Fibroblast of skin of scalp (primary cell): ENCODE data around the gene TMTC1.

Experiments used
- DNase-seq: peaks from one replicate; pipeline ENCODE4 v3.0.0-alpha.2; 2013

Gene TMTC1

GRCh38 chr12:29528161-29528560 lies 255.6 kb downstream of the TMTC1 start:
- no peak for DNase-seq

GRCh38 chr12:29521951-29522350 lies 261.8 kb downstream of the TMTC1 start:
- DNase-seq = no peak

- peak; percentile 47 for DNase-seq
Measured at GRCh38 chr12:29519585-29520182, 264.1 kb downstream of the TMTC1 start.

DNA sequence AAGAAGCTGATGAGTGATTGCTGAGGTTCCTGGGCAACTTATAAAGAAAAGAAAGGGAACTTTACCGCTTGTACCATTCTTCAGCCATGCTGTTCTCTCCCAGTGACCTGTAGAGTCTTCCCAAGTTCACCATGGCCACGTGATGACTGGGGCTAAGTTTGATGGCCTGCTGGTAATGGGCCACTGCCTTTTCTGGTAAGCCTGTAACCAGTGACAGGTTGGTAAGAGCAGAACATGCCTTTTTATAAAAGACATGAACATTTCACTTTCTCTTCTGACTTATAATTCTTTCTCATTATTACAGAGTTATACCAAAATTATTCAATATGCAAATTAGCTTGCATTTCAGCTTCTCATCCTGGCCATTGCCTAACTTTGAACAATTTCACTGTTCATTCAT lies 265.3 kb downstream of the TMTC1 start:
- no peak for DNase-seq

GRCh38 chr12:29517264-29517663 lies 266.5 kb downstream of the TMTC1 start:
- no peak for DNase-seq

DNA sequence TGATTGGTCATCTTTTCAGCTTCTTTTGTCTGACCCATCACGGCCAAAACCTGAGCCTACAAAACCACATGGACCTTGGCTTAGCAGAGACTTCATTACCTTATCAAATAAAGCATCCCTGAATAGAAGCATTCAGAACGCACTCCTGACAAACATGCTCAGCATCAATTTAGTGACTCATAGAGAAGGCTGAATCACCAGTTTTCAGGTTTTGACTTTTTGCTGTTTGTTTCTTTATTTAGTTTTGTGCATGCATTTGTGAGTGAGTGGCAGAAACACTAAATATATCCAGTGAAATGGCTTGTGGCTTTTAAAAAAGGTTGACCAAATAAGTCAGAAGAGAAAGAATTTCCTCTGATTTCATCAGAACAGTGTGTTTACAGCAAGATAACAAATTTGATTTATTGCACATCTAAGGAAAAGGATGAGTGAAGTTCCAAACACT lies 267.3 kb downstream of the TMTC1 start:
- DNase-seq = peak; percentile 22

- no peak for DNase-seq
Measured at GRCh38 chr12:29510591-29511185, 273.1 kb downstream of the TMTC1 start.

GRCh38 chr12:29509503-29509902 lies 274.2 kb downstream of the TMTC1 start:
- DNase-seq = no peak

GRCh38 chr12:29508949-29509348 lies 274.8 kb downstream of the TMTC1 start:
- no peak for DNase-seq

DNA sequence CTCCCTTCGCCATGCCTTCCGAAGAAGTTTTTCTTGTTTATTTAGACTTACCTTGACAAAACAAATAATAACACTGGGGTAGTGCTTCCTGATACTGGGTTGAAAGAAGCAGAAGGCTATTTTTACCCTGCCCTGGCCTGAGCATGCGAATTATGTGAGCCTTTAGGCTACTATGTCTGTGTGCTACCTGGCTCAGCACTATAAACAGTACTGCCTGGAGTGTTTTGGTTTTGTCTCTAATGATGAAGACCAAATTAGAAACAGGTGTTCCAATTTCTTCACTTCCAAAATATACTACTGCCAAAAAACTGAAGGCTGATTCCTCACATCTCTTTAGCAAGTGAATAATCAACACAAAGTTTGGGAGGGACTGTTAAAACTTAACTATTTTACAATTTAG lies 278.6 kb downstream of the TMTC1 start:
- DNase-seq = no peak

DNA sequence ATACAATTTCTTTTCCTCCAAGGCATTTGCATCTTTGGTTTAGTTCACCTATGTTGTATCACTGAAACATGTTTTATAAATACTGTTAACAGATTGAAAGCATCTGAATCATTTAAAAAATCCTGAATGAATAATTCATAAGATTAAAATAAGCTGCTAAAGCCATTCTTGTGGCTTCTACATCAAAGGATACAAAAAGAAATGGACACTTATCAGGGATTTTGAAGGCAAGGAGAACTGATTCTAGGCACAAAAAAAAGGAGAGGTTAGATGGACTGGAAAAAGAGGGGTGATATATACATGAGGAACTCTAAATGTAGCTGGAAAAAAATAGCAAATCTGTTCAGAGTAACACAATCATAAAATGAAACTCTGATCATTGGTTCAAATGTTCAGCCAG lies 280.5 kb downstream of the TMTC1 start:
- DNase-seq = no peak

- no peak for DNase-seq
Measured at GRCh38 chr12:29499235-29499634, 284.5 kb downstream of the TMTC1 start.

DNA sequence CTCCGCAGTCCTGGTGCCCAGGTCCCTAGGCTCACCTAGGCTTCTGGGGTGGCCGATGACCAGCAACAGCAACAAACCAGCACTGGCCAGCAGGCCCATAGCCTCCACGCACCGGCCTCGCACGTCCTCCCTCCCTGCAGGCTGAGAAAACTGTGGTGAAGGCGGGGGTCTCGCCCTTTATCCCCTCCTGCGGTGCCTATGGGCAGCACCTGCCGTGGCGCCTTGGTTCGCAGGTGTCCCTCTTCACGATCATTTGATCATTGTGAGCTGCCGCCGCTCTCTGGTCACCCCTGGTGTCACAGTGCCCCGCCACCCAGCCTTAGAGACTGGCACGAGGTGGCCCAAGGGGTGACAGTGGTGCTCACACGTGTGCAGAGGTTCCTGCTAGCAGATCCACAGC lies 286.2 kb downstream of the TMTC1 start, which contains the start of gene OVCH1:
Gene OVCH1, minus strand, starts transcription at position 99 of the 400 bp plus-strand sequence. Its CDS starts 0 bp downstream, at position 99.
- DNase-seq = no peak

- DNase-seq = no peak
Measured at GRCh38 chr12:29492891-29493290, 290.9 kb downstream of the TMTC1 start.

DNA sequence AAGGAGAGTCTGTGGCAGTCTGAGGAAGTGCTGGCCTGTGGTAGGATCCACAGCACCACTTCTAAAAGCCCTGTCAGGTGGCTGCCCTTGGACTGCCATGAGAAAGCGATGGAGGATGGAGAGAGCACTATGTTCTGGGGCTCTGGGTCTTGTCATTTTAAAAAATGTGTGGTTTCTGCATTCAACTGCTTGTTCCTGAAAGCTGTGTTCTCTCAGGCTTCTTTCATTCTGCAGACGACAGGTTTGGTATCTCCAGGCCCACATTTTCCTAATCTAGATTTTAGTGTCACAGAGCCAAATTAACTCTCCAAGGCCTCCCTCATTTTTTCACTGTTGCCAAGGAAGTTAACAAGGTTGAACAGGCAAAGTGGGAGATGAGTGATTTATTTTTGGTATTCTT lies 296.8 kb downstream of the TMTC1 start:
- DNase-seq = no peak

GRCh38 chr12:29463198-29463597 lies 320.5 kb downstream of the TMTC1 start:
- no peak for DNase-seq

DNA sequence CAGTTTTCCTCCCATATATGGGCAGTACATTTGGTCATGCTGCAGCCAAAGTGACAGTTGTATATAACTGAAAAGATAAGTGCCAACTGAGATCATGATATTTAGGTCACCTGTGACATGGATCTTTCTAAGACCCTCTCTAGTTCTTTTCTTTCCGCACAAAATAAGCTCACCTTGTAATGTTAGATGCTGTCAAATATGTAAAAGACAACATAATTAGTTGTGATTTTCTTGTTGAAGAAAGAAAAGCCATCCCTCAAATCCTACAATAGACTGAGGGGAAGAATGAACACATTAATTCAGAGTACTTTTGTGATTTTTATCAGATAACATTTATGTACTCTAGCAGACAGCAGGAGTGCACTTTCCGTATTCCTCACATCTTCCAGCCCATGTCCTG lies 323.7 kb downstream of the TMTC1 start:
- no peak for DNase-seq

DNA sequence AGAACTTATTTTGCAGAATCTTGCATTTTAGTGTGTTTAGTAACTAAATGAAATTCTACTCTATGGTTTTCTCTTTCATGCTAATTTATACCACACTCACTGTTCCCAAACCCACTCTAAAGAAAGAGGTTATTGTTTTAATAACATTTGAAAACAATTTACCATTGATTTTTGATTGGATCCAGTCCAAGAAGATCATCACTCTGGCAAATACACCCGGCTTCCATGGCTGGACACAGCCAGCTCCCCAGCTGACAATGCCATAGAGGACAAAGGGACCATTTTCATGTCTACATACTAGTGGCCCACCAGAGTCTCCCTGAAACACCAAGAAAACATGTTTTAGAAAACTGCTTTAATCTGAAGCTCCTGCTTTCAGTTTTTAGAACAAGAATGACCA lies 328.7 kb downstream of the TMTC1 start:
- DNase-seq = no peak

- DNase-seq = no peak
Measured at GRCh38 chr12:29451888-29452287, 331.9 kb downstream of the TMTC1 start.
